HEK293T (cell line): ENCODE results near the gene SLC34A2.

Experiments
- BHLHE40 ChIP-seq: fragments of 450-650 bp; IDR thresholded peaks from 2 replicates; pipeline ENCODE4 v1.6.1; 2016; ENCODE audit warnings: mild to moderate bottlenecking, moderate library complexity, borderline replicate concordance
- ELF4 ChIP-seq: fragments of 450-650 bp; IDR thresholded peaks from 2 replicates; pipeline ENCODE4 v1.6.1; 2017; ENCODE audit warnings: antibody characterized with exemption
- SP1 ChIP-seq: fragments of 450-650 bp; IDR thresholded peaks from 2 replicates; pipeline ENCODE4 v1.6.1; 2017
- SUZ12 ChIP-seq: fragments of 450-650 bp; IDR thresholded peaks from 2 replicates; pipeline ENCODE4 v1.6.1; 2016; ENCODE audit warnings: mild to moderate bottlenecking

GRCh38 chr4:25628451-25628850, 27.2 kb upstream of the SLC34A2 start:
- TF ChIP-seq SUZ12, result no peak
- no peak for TF ChIP-seq SP1
- TF ChIP-seq ELF4, result no peak
- no peak for TF ChIP-seq BHLHE40
